Measurements from ENCODE around the gene AURKB. TPM values are rescaled to one million over a fixed set of nuclear protein-coding genes. Genes with fewer than 3 reads are reported as not detected.

Gene AURKB
- total and polyA plus RNA-seq, 2 of the 4 experiments (the other 2 are of a cell fraction) = 45.9 to 62.0 TPM

- peaks cover 8 to 48% of the 10 kb centered on the region in 2 experiments for H3K79me1 ChIP-seq (ENCODE audit: low read depth in 1 of 2, low read length in 2 of 2)
- H2AK9ac ChIP-seq (replicated peaks; ENCODE audit: low read depth, low read length, poor library complexity) = peak overlapping the region; percentile 81
- peak overlapping the region; percentile 87 for H3K4me2 ChIP-seq (ENCODE audit: low read depth, low read length)
- POLR2A ChIA-PET (ENCODE audit: unreplicated experiment) = interaction anchor here (1.4 kb wide), 1 partner anchor 17 kb away, joined by 8 read pairs; no protein-coding TSS in a partner anchor
- peak overlapping the region; percentile 89 for H2AFZ ChIP-seq (replicated peaks; ENCODE audit: low read length, poor library complexity)
- H2BK120ac ChIP-seq (ENCODE audit: low read depth, low read length) = peak overlapping the region; percentile 7; the same call in 1 of the 2 replicates
- no TSS peak for BruUV-seq (replicated peaks)
- ATAC-seq (ENCODE audit: low read depth) = peak; percentile 69
- DNase-seq = peak; percentile 100
- H4K91ac ChIP-seq (ENCODE audit: insufficient read depth, low read depth, low read length) = peak overlapping the region; percentile 17; the same call in 1 of the 2 replicates
- H3K4ac ChIP-seq (ENCODE audit: low read depth, low read length) = peak overlapping the region; percentile 74
- H3K36me3 ChIP-seq (ENCODE audit: control insufficient read depth, insufficient read depth, low read length) = peaks cover 14% of the 10 kb centered on the region
- H3K9ac ChIP-seq (ENCODE audit: low read depth, low read length) = peak overlapping the region; percentile 55
- peak overlapping the region; percentile 84; the same call in 1 of the 2 replicates for H3K23ac ChIP-seq (ENCODE audit: low read depth, low read length)
- 0 out of 2 replicates have a peak overlapping the region, but pooled peaks have one; percentile 17 for H3K56ac ChIP-seq (ENCODE audit: extremely low read depth, insufficient read depth, low read length)
- peak overlapping the region in 1 of 2 experiments; percentile 95; a peak in 2 of 4 replicates for H4K8ac ChIP-seq (ENCODE audit: low read depth in 2 of 2, low read length in 2 of 2)
- in situ Hi-C loops (cut with MboI; ENCODE audit: low sequenced_read_pairs) (loop anchor here (25.0 kb wide), 1 partner anchor 919 kb away; the partner anchor contains the start of genes DVL2, GABARAP and PHF23), dilution Hi-C loops (cut with HindIII; ENCODE audit: low sequenced_read_pairs, unreplicated experiment) (no loop called here), intact Hi-C loops (cut with micrococcal nuclease) (loop anchor here (1.0 to 5.0 kb wide), 3 partner anchors 31 to 74 kb away; no protein-coding TSS in a partner anchor)
- peak overlapping the region; percentile 69 for H3K4me3 ChIP-seq (ENCODE audit: insufficient read depth, low read depth, low read length)
- peak overlapping the region; percentile 54; the same call in 1 of the 2 replicates for H2AK5ac ChIP-seq (ENCODE audit: low read depth, low read length)
- H3K9me3 ChIP-seq (ENCODE audit: control insufficient read depth, insufficient read depth, low read length) = no peaks in the 10 kb centered on the region
- H4K20me1 ChIP-seq (ENCODE audit: insufficient read depth, low read length) = peaks cover 11% of the 10 kb centered on the region
- H3K9me1 ChIP-seq (ENCODE audit: insufficient read depth, low read length) = peaks cover 17% of the 10 kb centered on the region
- H3K14ac ChIP-seq (replicated peaks; ENCODE audit: low read depth, low read length) = peak overlapping the region; percentile 61; the same call in 1 of the 2 replicates
- peak overlapping the region; percentile 43; the same call in 1 of the 2 replicates for H3K18ac ChIP-seq (ENCODE audit: low read depth, low read length)
- no peaks in the 10 kb centered on the region for H3K27me3 ChIP-seq (ENCODE audit: control insufficient read depth, insufficient read depth, low read length)
- 0% methylated on average over 12 of the region's 59 CpGs; no CpG with 5 or more reads in 1 of the 2 experiments for WGBS, 2 experiments (ENCODE audit: extremely low coverage in 2 of 2, insufficient read length in 1 of 2)
- H4K5ac ChIP-seq (ENCODE audit: low read depth, low read length) = peak overlapping the region; percentile 43; the same call in 1 of the 2 replicates
- H2BK15ac ChIP-seq (ENCODE audit: low read depth, low read length) = no peak overlapping the region
- peak overlapping the region; percentile 63 for H3K27ac ChIP-seq (ENCODE audit: insufficient read depth, low read length)
- peaks cover 22% of the 10 kb centered on the region for H3K4me1 ChIP-seq (ENCODE audit: control insufficient read depth, insufficient read depth, low read length)
- CTCF ChIA-PET = interaction anchor here (0.8 to 1.2 kb wide), 5 partner anchors 19 to 87 kb away, joined by 3 to 7 read pairs (median 4); no protein-coding TSS in a partner anchor
- H2BK5ac ChIP-seq (ENCODE audit: low read depth, low read length, poor library complexity, severe bottlenecking) = peak overlapping the region; percentile 75
- no peak overlapping the region for H2BK20ac ChIP-seq (ENCODE audit: low read depth, low read length)
- TF ChIP-seq MXI1 (IDR thresholded peaks at IDR 0.05; ENCODE audit: borderline replicate concordance, low read depth, low read length) (peak; percentile 81; the same call in 1 of the 2 replicates), POLR2A (IDR thresholded peaks at IDR 0.05; ENCODE audit: low read depth, low read length) (peak; percentile 98), FOS (IDR thresholded peaks at IDR 0.05; ENCODE audit: low read depth, low read length) (peak; percentile 82), RCOR1 (IDR thresholded peaks at IDR 0.05; ENCODE audit: insufficient replicate concordance, low read length) (no peak), ELK1 (IDR thresholded peaks at IDR 0.05; ENCODE audit: borderline replicate concordance, low read depth, low read length) (no peak), CHD1 (IDR thresholded peaks at IDR 0.05; ENCODE audit: low read depth, low read length) (no peak; the same call in 1 of the 2 replicates), SMC3 (IDR thresholded peaks at IDR 0.05; ENCODE audit: low read depth, low read length) (no peak), CEBPB (IDR thresholded peaks at IDR 0.05; ENCODE audit: low read depth, low read length) (no peak), BHLHE40 (IDR thresholded peaks at IDR 0.05; ENCODE audit: low read depth, low read length) (peak; percentile 99), MAZ (IDR thresholded peaks at IDR 0.05; ENCODE audit: borderline replicate concordance, low read depth, low read length) (peak; percentile 75; the same call in 1 of the 2 replicates)
- TF ChIP-seq, protein P1, sequence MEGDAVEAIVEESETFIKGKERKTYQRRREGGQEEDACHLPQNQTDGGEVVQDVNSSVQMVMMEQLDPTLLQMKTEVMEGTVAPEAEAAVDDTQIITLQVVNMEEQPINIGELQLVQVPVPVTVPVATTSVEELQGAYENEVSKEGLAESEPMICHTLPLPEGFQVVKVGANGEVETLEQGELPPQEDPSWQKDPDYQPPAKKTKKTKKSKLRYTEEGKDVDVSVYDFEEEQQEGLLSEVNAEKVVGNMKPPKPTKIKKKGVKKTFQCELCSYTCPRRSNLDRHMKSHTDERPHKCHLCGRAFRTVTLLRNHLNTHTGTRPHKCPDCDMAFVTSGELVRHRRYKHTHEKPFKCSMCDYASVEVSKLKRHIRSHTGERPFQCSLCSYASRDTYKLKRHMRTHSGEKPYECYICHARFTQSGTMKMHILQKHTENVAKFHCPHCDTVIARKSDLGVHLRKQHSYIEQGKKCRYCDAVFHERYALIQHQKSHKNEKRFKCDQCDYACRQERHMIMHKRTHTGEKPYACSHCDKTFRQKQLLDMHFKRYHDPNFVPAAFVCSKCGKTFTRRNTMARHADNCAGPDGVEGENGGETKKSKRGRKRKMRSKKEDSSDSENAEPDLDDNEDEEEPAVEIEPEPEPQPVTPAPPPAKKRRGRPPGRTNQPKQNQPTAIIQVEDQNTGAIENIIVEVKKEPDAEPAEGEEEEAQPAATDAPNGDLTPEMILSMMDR (conservative IDR thresholded peaks at IDR 0.05; ENCODE audit: low read depth, low read length) = 0 out of 2 replicates have a peak, but pooled peaks have one; percentile 26
- TF ChIP-seq, protein P2, sequence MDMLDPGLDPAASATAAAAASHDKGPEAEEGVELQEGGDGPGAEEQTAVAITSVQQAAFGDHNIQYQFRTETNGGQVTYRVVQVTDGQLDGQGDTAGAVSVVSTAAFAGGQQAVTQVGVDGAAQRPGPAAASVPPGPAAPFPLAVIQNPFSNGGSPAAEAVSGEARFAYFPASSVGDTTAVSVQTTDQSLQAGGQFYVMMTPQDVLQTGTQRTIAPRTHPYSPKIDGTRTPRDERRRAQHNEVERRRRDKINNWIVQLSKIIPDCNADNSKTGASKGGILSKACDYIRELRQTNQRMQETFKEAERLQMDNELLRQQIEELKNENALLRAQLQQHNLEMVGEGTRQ (IDR thresholded peaks at IDR 0.05; ENCODE audit: low read depth, low read length) = peak; percentile 65
These were observed 54.0 kb downstream of the AURKB start for GRCh38 chr17:8156246-8156992.
